Common myeloid progenitor, CD34-positive (primary cell): ENCODE results near the gene UBASH3B.

Experiments
- CTCF ChIA-PET: fragments of 350-600 bp; sonication (Branson Sonifier 250); formaldehyde crosslinking; loops from one replicate; lab custom pipeline; 2021; ENCODE audit warnings: antibody characterized with exemption; lab: Charles Lee
- POLR2A ChIA-PET: fragments of 350-600 bp; sonication (Branson Sonifier 250); formaldehyde crosslinking; loops from one replicate; lab custom pipeline; 2021; ENCODE audit warnings: antibody characterized with exemption; lab: Charles Lee
- DNase-seq, 3 donors: peaks; one replicate each; pipeline versions ENCODE4 v3.0.0 to v3.0.0-alpha.2; 2013
- H3K27ac ChIP-seq, 2 experiments: 1 replicate in 1 of 2; 2 replicates in 1 of 2; pipeline ENCODE4 v1.7.0; 2013; ENCODE audit warnings: inconsistent platforms in 2 of 2, low read length in 2 of 2, mild to moderate bottlenecking in 2 of 2, low read depth in 1 of 2, moderate library complexity in 1 of 2; ENCODE audit not compliant: severe bottlenecking in 2 of 2, insufficient read depth in 1 of 2, poor library complexity in 1 of 2
- H3K27me3 ChIP-seq, 5 experiments: replicated peaks in 2 of 5; 1 replicate in 3 of 5; 2 replicates in 2 of 5; pipeline versions ENCODE4 v1.6.1 to v1.7.0; 2013; ENCODE audit warnings: low read length in 4 of 5, mild to moderate bottlenecking in 2 of 5, moderate library complexity in 2 of 5, inconsistent platforms in 1 of 5; ENCODE audit not compliant: insufficient read depth in 5 of 5, control insufficient read depth in 4 of 5
- H3K36me3 ChIP-seq, 4 experiments: 1 replicate in 2 of 4; 2 replicates in 2 of 4; pipeline versions ENCODE4 v1.6.1 to v1.7.0; 2013; ENCODE audit warnings: low read length in 3 of 4, control low read depth in 1 of 4, mild to moderate bottlenecking in 1 of 4; ENCODE audit not compliant: control insufficient read depth in 4 of 4, insufficient read depth in 4 of 4
- H3K4me1 ChIP-seq, 4 experiments: 1 replicate in 3 of 4; 2 replicates in 1 of 4; pipeline versions ENCODE4 v1.6.1 to v1.7.1; 2013; ENCODE audit warnings: low read length in 3 of 4, mild to moderate bottlenecking in 3 of 4, control low read depth in 1 of 4, inconsistent platforms in 1 of 4, moderate library complexity in 1 of 4; ENCODE audit not compliant: control insufficient read depth in 4 of 4, insufficient read depth in 4 of 4; ENCODE audit errors: control extremely low read depth in 1 of 4
- H3K4me3 ChIP-seq, 7 experiments: 1 replicate in 4 of 7; 2 replicates in 3 of 7; pipeline versions ENCODE4 v1.5.1 to v1.7.0; 2013; ENCODE audit warnings: mild to moderate bottlenecking in 7 of 7, low read length in 6 of 7, moderate library complexity in 6 of 7, inconsistent platforms in 2 of 7, low read depth in 2 of 7, control low read depth in 1 of 7; ENCODE audit not compliant: insufficient read depth in 4 of 7, control insufficient read depth in 1 of 7; ENCODE audit errors: extremely low read depth in 1 of 7
- H3K9me3 ChIP-seq, 5 experiments: 1 replicate in 4 of 5; 2 replicates in 1 of 5; pipeline versions ENCODE4 v1.6.1 to v1.7.1; 2013; ENCODE audit warnings: low read length in 4 of 5, mild to moderate bottlenecking in 2 of 5, inconsistent platforms in 1 of 5, low read depth in 1 of 5, moderate library complexity in 1 of 5; ENCODE audit not compliant: control insufficient read depth in 4 of 5, insufficient read depth in 2 of 5; ENCODE audit errors: control extremely low read depth in 1 of 5
- WGBS: methylation state at CpG from one replicate; pipeline ENCODE4 v1.1.5; 2013; ENCODE audit not compliant: insufficient coverage; 5-methylcytosine and 5-hydroxymethylcytosine counted together

UBASH3B gene

DNA sequence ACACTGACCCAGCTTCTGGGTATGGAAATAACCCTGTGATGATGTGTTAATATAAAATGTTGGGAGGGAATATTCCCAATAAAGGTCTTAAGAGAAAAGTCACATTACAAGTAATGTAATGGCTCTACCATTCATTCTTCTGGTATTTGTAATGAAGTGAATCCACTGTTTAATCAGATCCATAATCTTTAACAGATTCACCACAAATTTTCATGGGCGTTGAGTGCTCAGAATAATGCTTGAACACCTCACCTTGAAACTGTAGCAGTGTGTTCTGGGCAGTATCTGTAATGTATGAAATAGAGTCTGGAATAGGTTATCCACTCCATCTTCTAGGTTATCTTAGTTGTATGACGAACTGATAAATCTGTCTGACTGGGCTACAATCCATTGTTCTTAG lies 156.2 kb downstream of the UBASH3B start:
- POLR2A ChIA-PET, result no interaction called here
- Histone ChIP-seq H3K27me3 (no peaks in the 10 kb centered on the region), H3K4me1 (peaks cover 11 to 43% (median 28%) of the 10 kb centered on the region in 4 experiments), H3K36me3 (peaks cover 0 to 22% (median 5%) of the 10 kb centered on the region in 4 experiments), H3K9me3 (no peaks in the 10 kb centered on the region), H3K27ac (no peak overlapping the region), H3K4me3 (no peak overlapping the region)
- CTCF ChIA-PET, result interaction anchor here (1.5 to 11.2 kb wide), 2 partner anchors 16 to 42 kb away, joined by 3 to 178 read pairs; no protein-coding TSS in a partner anchor
- DNase-seq, result no peak
- WGBS, result no CpG with 5 or more reads among the region's 2 CpGs

DNA sequence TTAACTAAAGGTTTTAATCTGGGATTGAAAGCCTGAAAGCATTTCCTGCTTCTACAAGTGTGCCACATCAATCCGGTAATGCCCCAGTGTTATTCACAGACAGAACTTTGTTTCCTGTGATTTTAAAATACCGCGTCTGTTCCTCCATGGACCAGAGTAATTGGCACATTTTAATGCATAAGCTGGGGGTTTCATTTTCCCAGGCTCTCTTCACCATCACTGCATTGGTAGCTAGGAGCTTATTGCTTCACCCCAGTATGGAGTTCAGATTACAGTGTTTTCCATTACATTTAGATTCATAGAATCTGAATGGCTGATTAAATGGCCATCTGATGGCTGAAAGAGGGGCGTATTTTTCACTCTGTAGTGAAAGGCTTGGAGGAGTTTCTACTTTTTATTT lies 157.1 kb downstream of the UBASH3B start:
- no peaks in the 10 kb centered on the region for H3K9me3 ChIP-seq
- no peak overlapping the region for H3K27ac ChIP-seq
- DNase-seq, result no peak
- WGBS, result 0% methylated on average over 3 of the region's 4 CpGs
- peaks cover 0 to 16% (median 5%) of the 10 kb centered on the region in 4 experiments for H3K36me3 ChIP-seq
- no peak overlapping the region for H3K4me3 ChIP-seq
- ChIA-PET CTCF (interaction anchor here (1.1 to 11.2 kb wide), 4 partner anchors 9 to 41 kb away, joined by 3 to 178 read pairs (median 7); no protein-coding TSS in a partner anchor), POLR2A (interaction anchor here (1.2 kb wide), 1 partner anchor 44 kb away, joined by 3 read pairs; no protein-coding TSS in a partner anchor)
- H3K4me1 ChIP-seq, result peaks cover 15 to 45% (median 36%) of the 10 kb centered on the region in 4 experiments
- H3K27me3 ChIP-seq, result no peaks in the 10 kb centered on the region

DNA sequence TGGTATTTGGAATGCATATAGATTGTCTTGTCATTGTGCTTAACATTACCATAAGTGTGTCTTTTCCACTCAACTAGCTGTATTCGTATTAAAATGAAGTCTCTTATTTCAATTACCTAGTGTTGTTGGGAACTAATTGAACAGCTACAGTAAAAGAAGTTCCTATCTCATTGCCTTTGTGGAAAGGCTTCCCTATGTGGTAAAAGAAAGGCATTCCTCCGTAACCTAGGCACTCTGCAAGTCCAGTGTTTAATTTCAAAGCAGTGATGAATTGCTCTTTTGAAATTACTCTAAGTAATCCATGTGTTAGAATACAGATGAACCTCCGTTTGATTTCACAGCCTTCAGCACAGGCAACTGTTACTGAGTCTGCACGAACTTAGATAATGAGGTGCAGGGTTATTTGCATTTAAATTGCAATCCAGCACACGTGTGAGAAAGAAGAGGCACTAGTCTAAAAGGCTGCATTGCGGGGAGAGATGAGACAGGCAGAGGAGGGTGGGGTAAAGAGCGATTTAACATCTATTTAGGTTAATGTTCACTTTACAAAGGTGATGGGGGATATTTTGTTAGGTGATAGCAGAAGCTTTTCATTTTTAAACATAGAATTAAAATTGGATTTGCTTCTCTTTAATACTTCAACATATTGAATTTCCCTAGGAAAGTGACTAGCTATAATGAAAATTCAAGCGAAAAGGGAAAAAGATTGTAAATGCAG lies 157.8 kb downstream of the UBASH3B start:
- Histone ChIP-seq H3K4me1 (peaks cover 12 to 43% (median 30%) of the 10 kb centered on the region in 4 experiments), H3K27ac (no peak overlapping the region)
- CTCF ChIA-PET, result interaction anchor here (0.7 to 11.2 kb wide), 13 partner anchors 8 to 72 kb away, joined by 3 to 178 read pairs (median 6); partner anchors contain the start of gene CRTAM

DNA sequence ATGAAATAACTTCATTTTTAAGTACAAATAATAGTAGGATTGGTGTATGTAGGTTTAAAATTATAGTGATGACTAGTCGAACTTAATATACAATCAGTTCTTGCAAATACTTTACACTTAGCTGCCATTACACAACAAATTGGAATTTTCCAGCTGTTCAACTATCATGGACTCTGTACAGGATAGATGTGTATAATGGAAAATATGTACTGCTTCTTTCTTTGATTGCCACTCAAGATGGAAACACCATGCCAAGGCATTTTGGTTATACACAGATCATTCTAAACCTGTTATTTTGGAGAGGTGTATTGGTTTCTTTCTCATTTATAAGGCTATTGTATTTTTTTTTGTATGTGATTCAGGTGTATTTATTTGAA lies 158.4 kb downstream of the UBASH3B start:
- Histone ChIP-seq H3K36me3 (peaks cover 0 to 16% (median 5%) of the 10 kb centered on the region in 4 experiments), H3K27me3 (no peaks in the 10 kb centered on the region), H3K27ac (no peak overlapping the region), H3K4me3 (no peak overlapping the region), H3K9me3 (peaks cover 0 to 3% (median under 1%) of the 10 kb centered on the region in 5 experiments), H3K4me1 (peaks cover 9 to 38% (median 24%) of the 10 kb centered on the region in 4 experiments)
- no peak for DNase-seq
- ChIA-PET CTCF (interaction anchor here (0.7 to 11.2 kb wide), 13 partner anchors 7 to 181 kb away, joined by 3 to 178 read pairs (median 6); partner anchors contain the start of gene CRTAM), POLR2A (no interaction called here)
- WGBS, result no CpG with 5 or more reads among the region's 1 CpG

More for the DNA sequence above, 157.8 kb downstream of the UBASH3B start:
- H3K4me3 ChIP-seq, result no peak overlapping the region
- DNase-seq, result no peak
- H3K36me3 ChIP-seq, result peaks cover 0 to 16% (median 5%) of the 10 kb centered on the region in 4 experiments
- POLR2A ChIA-PET, result interaction anchor here (1.2 kb wide), 1 partner anchor 43 kb away, joined by 3 read pairs; no protein-coding TSS in a partner anchor
- H3K9me3 ChIP-seq, result no peaks in the 10 kb centered on the region
- WGBS, result 90% methylated on average over 3 of the region's 8 CpGs
- H3K27me3 ChIP-seq, result no peaks in the 10 kb centered on the region

DNA sequence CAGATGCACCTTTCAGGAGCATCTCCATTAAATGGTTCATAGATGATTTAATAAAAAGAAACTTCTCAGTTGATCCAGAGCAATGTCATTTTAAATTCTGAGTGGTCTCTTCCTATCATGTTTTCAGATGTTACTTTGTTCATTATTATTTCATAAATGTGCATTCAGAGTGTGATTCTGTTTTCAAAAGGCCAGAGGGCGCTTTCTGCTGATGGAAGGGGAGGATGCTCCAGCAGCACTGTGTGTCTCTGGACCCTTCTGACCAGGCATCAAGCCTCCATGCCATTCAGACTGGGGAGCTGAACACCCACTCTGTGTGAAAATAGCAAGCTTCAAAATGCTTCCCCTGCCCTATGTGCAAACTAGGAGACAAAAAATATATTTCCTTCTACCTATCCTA lies 158.9 kb downstream of the UBASH3B start:
- Histone ChIP-seq H3K4me3 (no peak overlapping the region), H3K9me3 (peaks cover 0 to 8% (median 3%) of the 10 kb centered on the region in 5 experiments), H3K36me3 (peaks cover 0 to 16% (median 5%) of the 10 kb centered on the region in 4 experiments), H3K27me3 (no peaks in the 10 kb centered on the region), H3K4me1 (peaks cover 7 to 33% (median 19%) of the 10 kb centered on the region in 4 experiments), H3K27ac (no peak overlapping the region)
- POLR2A ChIA-PET, result no interaction called here
- no peak for DNase-seq
- WGBS, result no CpG with 5 or more reads among the region's 1 CpG
- CTCF ChIA-PET, result interaction anchor here (0.7 to 11.2 kb wide), 15 partner anchors 7 to 243 kb away, joined by 3 to 178 read pairs (median 6); partner anchors contain the start of gene CRTAM

DNA sequence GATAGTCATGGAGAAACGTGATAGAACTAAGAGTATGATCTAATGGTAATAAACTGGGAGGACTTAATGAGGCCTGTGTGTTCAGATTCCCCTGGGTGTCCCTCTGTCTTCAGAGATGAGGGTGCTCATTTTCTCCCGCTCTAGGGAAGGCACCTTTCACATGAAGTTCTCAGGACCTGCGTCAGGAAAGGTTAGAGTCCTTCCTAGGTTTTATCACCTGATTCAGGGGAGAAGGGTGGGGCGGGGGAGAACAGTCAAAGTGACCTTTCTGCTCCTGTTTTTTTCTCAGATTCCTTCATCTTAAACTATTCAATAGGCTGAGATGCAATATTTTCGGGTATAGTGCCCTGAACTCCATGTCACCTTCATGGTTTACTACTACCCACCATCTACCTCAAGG lies 160.4 kb downstream of the UBASH3B start:
- peaks cover 9 to 35% (median 18%) of the 10 kb centered on the region in 4 experiments for H3K4me1 ChIP-seq
- no peak overlapping the region for H3K4me3 ChIP-seq
- peaks cover 0 to 2% (median 0%) of the 10 kb centered on the region in 4 experiments for H3K36me3 ChIP-seq
- 53% methylated on average over 3 of the region's 5 CpGs for WGBS
- peaks cover 0 to 15% (median 3%) of the 10 kb centered on the region in 5 experiments for H3K9me3 ChIP-seq
- H3K27ac ChIP-seq, result no peak overlapping the region
- DNase-seq, result no peak
- no peaks in the 10 kb centered on the region for H3K27me3 ChIP-seq
- CTCF ChIA-PET, result interaction anchor here (0.6 to 11.2 kb wide), 5 partner anchors 8 to 38 kb away, joined by 3 to 178 read pairs (median 5); partner anchors contain the start of gene CRTAM
- POLR2A ChIA-PET, result no interaction called here
